CD4-positive, alpha-beta memory T cell (primary cell): ENCODE data around the gene TBC1D19. TPM values are rescaled to one million over a fixed set of nuclear protein-coding genes. Genes with fewer than 3 reads are reported as not detected.

ENCODE experiments used
- CTCF ChIA-PET: fragments of 350-600 bp; sonication (Branson Sonifier 250); formaldehyde crosslinking; loops from one replicate; lab custom pipeline; 2021; ENCODE audit warnings: inconsistent platforms; ENCODE audit not compliant: partially characterized antibody; lab: Charles Lee
- POLR2A ChIA-PET: fragments of 350-600 bp; sonication (Branson Sonifier 250); formaldehyde crosslinking; loops from one replicate; lab custom pipeline; 2021; ENCODE audit not compliant: partially characterized antibody; lab: Charles Lee
- DNase-seq, 5 donors: peaks; one replicate each; pipeline versions ENCODE4 v3.0.0 to v3.0.0-alpha.2; 2020 to 2022; ENCODE audit warnings: mixed read lengths in 1 of 5
- H3K27ac ChIP-seq: one replicate; pipeline ENCODE4 v1.7.0; 2013; ENCODE audit warnings: low read depth, low read length
- H3K27me3 ChIP-seq: 2 replicates; pipeline ENCODE4 v1.7.0; 2013; ENCODE audit warnings: mild to moderate bottlenecking, low read length, moderate library complexity; ENCODE audit not compliant: insufficient read depth
- H3K36me3 ChIP-seq: 2 replicates; pipeline ENCODE4 v1.7.0; 2013; ENCODE audit warnings: mild to moderate bottlenecking, low read length, moderate library complexity; ENCODE audit not compliant: insufficient read depth
- H3K4me1 ChIP-seq: 2 replicates; pipeline ENCODE4 v1.7.0; 2013; ENCODE audit warnings: mild to moderate bottlenecking, low read length, moderate library complexity; ENCODE audit not compliant: insufficient read depth
- H3K4me3 ChIP-seq, 2 donors: one replicate each; pipeline ENCODE4 v1.7.0; 2013; ENCODE audit warnings: low read length in 2 of 2, mild to moderate bottlenecking in 1 of 2
- H3K9me3 ChIP-seq, 2 donors: one replicate each; pipeline ENCODE4 v1.7.0; 2013; ENCODE audit warnings: low read length in 2 of 2, control low read depth in 1 of 2; ENCODE audit not compliant: control insufficient read depth in 1 of 2
- H3K27ac Mint-ChIP-seq, 7 donors: one replicate each; pipeline ENCODE4 v1.8.0; 2020 to 2021; ENCODE audit warnings: mixed read lengths in 7 of 7, mild to moderate bottlenecking in 6 of 7, inconsistent platforms in 3 of 7, moderate library complexity in 3 of 7
- H3K27me3 Mint-ChIP-seq, 2 donors: one replicate each; pipeline ENCODE4 v1.8.0; 2020 to 2021; ENCODE audit warnings: mixed read lengths in 2 of 2
- H3K36me3 Mint-ChIP-seq, 2 donors: one replicate each; pipeline ENCODE4 v1.8.0; 2020 to 2021; ENCODE audit warnings: mixed read lengths in 2 of 2, inconsistent platforms in 1 of 2, mild to moderate bottlenecking in 1 of 2
- H3K4me1 Mint-ChIP-seq, 4 donors: one replicate each; pipeline ENCODE4 v1.8.0; 2020 to 2021; ENCODE audit warnings: mixed read lengths in 4 of 4, mild to moderate bottlenecking in 1 of 4
- H3K4me3 Mint-ChIP-seq, 8 donors: one replicate each; pipeline ENCODE4 v1.8.0; 2020 to 2021; ENCODE audit warnings: mixed read lengths in 8 of 8, mild to moderate bottlenecking in 7 of 8, moderate library complexity in 6 of 8, inconsistent platforms in 3 of 8
- H3K9me3 Mint-ChIP-seq, 8 donors: one replicate each; pipeline ENCODE4 v1.8.0; 2020 to 2021; ENCODE audit warnings: mixed read lengths in 8 of 8, mild to moderate bottlenecking in 5 of 8, inconsistent platforms in 3 of 8, moderate library complexity in 1 of 8
- intact Hi-C: fragments of 100-400 bp; cut with micrococcal nuclease; formaldehyde crosslinking; loops from one replicate; pipeline ENCODE4 v1.15.1; 2023
- polyA plus RNA-seq, 2 donors: library from polyadenylated mRNA; unstranded; fragments of 300-500 nt; fragmentation: Illumina TruSeq; gene quantifications; one replicate each; pipeline ENCODE4 v1.2.3, GENCODE V29; 2021
- total RNA-seq, 2 experiments: library from RNA; stranded (reverse); gene quantifications; one replicate each; pipeline ENCODE4 v1.2.3, GENCODE V29; 2021

The TBC1D19 gene
- total and polyA plus RNA-seq, 4 experiments from 2014 or later: 4.3 to 9.5 (median 6.3) TPM

GRCh38 chr4:26787461-26788340 lies 203.8 kb downstream of the TBC1D19 start:
- Mint-ChIP-seq H3K9me3 (peaks cover 0 to 8% (median 0%) of the 10 kb centered on the region in 8 donors), H3K4me1 (peaks cover 5 to 10% (median 6%) of the 10 kb centered on the region in 4 donors), H3K4me3 (no peak overlapping the region), H3K27ac (peak overlapping the region in 3 of 7 donors; percentile 48 to 70 (median 64)), H3K36me3 (peaks cover 1 to 11% of the 10 kb centered on the region in 2 donors), H3K27me3 (no peaks in the 10 kb centered on the region)
- no peak overlapping the region for H3K4me3 ChIP-seq
- intact Hi-C loops: loop anchor here (1.0 kb wide), 1 partner anchor 223 kb away; no protein-coding TSS in a partner anchor
- no peaks in the 10 kb centered on the region for H3K9me3 ChIP-seq
- CTCF ChIA-PET: interaction anchor here (0.6 to 3.0 kb wide), 8 partner anchors 17 to 261 kb away, joined by 3 to 21 read pairs (median 3); no protein-coding TSS in a partner anchor
- POLR2A ChIA-PET: interaction anchor here (1.2 kb wide), 1 partner anchor 35 kb away, joined by 3 read pairs; no protein-coding TSS in a partner anchor
- DNase-seq: peak; percentile 16 to 46 (median 21)
- no peak overlapping the region for H3K27ac ChIP-seq
- no peaks in the 10 kb centered on the region for H3K27me3 ChIP-seq
- H3K4me1 ChIP-seq: no peaks in the 10 kb centered on the region
- no peaks in the 10 kb centered on the region for H3K36me3 ChIP-seq

GRCh38 chr4:26788341-26788733 lies 204.5 kb downstream of the TBC1D19 start:
- ChIA-PET POLR2A (interaction anchor here (1.2 kb wide), 1 partner anchor 34 kb away, joined by 3 read pairs; no protein-coding TSS in a partner anchor), CTCF (interaction anchor here (0.9 to 3.0 kb wide), 6 partner anchors 16 to 222 kb away, joined by 3 to 21 read pairs (median 4); no protein-coding TSS in a partner anchor)
- no peak for DNase-seq
- Histone ChIP-seq H3K4me3 (no peak overlapping the region), H3K27me3 (no peaks in the 10 kb centered on the region), H3K36me3 (no peaks in the 10 kb centered on the region), H3K4me1 (no peaks in the 10 kb centered on the region), H3K9me3 (no peaks in the 10 kb centered on the region), H3K27ac (no peak overlapping the region)
- H3K4me1 Mint-ChIP-seq: peaks cover 5 to 10% (median 6%) of the 10 kb centered on the region in 4 donors
- no peak overlapping the region for H3K4me3 Mint-ChIP-seq
- H3K36me3 Mint-ChIP-seq: peaks cover 0 to 5% of the 10 kb centered on the region in 2 donors
- no peak overlapping the region for H3K27ac Mint-ChIP-seq
- intact Hi-C loops: loop anchor here (1.0 kb wide), 1 partner anchor 222 kb away; no protein-coding TSS in a partner anchor
- no peaks in the 10 kb centered on the region for H3K27me3 Mint-ChIP-seq
- peaks cover 0 to 8% (median 0%) of the 10 kb centered on the region in 8 donors for H3K9me3 Mint-ChIP-seq

GRCh38 chr4:26789208-26789607 lies 205.3 kb downstream of the TBC1D19 start:
- Histone ChIP-seq H3K9me3 (no peaks in the 10 kb centered on the region), H3K4me3 (no peak overlapping the region), H3K27ac (no peak overlapping the region), H3K36me3 (no peaks in the 10 kb centered on the region), H3K27me3 (no peaks in the 10 kb centered on the region), H3K4me1 (no peaks in the 10 kb centered on the region)
- Mint-ChIP-seq H3K9me3 (peaks cover 0 to 8% (median 0%) of the 10 kb centered on the region in 8 donors), H3K36me3 (peaks cover 0 to 5% of the 10 kb centered on the region in 2 donors), H3K27me3 (no peaks in the 10 kb centered on the region), H3K4me3 (no peak overlapping the region), H3K27ac (no peak overlapping the region), H3K4me1 (peaks cover 5 to 10% (median 6%) of the 10 kb centered on the region in 4 donors)
- POLR2A ChIA-PET: no interaction called here
- no peak for DNase-seq
- intact Hi-C loops: no loop called here
- CTCF ChIA-PET: interaction anchor here (1.1 to 3.0 kb wide), 5 partner anchors 15 to 221 kb away, joined by 3 to 21 read pairs (median 4); no protein-coding TSS in a partner anchor

- Histone ChIP-seq H3K27me3 (no peaks in the 10 kb centered on the region), H3K9me3 (no peaks in the 10 kb centered on the region), H3K27ac (no peak overlapping the region), H3K36me3 (no peaks in the 10 kb centered on the region), H3K4me3 (no peak overlapping the region), H3K4me1 (no peaks in the 10 kb centered on the region)
- Mint-ChIP-seq H3K27ac (no peak overlapping the region), H3K27me3 (peaks cover 0 to 2% of the 10 kb centered on the region in 2 donors), H3K4me3 (no peak overlapping the region), H3K9me3 (peaks cover 0 to 8% (median 0%) of the 10 kb centered on the region in 8 donors), H3K4me1 (peaks cover 4 to 10% (median 6%) of the 10 kb centered on the region in 4 donors), H3K36me3 (peaks cover 0 to 9% of the 10 kb centered on the region in 2 donors)
- intact Hi-C loops: no loop called here
- CTCF ChIA-PET: no interaction called here
- POLR2A ChIA-PET: no interaction called here
- DNase-seq: no peak
Observed at GRCh38 chr4:26791346-26791745, 207.5 kb downstream of the TBC1D19 start.

GRCh38 chr4:26792639-26793038 lies 208.8 kb downstream of the TBC1D19 start:
- POLR2A ChIA-PET: no interaction called here
- Mint-ChIP-seq H3K27ac (no peak overlapping the region), H3K27me3 (peaks cover 0 to 2% of the 10 kb centered on the region in 2 donors), H3K4me3 (no peak overlapping the region), H3K36me3 (peaks cover 0 to 9% of the 10 kb centered on the region in 2 donors), H3K4me1 (peaks cover 4 to 6% (median 5%) of the 10 kb centered on the region in 4 donors), H3K9me3 (peaks cover 0 to 8% (median 3%) of the 10 kb centered on the region in 8 donors)
- Histone ChIP-seq H3K9me3 (no peaks in the 10 kb centered on the region), H3K27me3 (no peaks in the 10 kb centered on the region), H3K4me3 (no peak overlapping the region), H3K27ac (no peak overlapping the region), H3K36me3 (no peaks in the 10 kb centered on the region), H3K4me1 (no peaks in the 10 kb centered on the region)
- intact Hi-C loops: no loop called here
- no peak for DNase-seq
- CTCF ChIA-PET: no interaction called here

- H3K36me3 Mint-ChIP-seq: peaks cover 0 to 9% of the 10 kb centered on the region in 2 donors
- no peak overlapping the region for H3K27ac Mint-ChIP-seq
- Histone ChIP-seq H3K27me3 (no peaks in the 10 kb centered on the region), H3K36me3 (no peaks in the 10 kb centered on the region), H3K27ac (no peak overlapping the region), H3K4me3 (no peak overlapping the region), H3K9me3 (no peaks in the 10 kb centered on the region), H3K4me1 (no peaks in the 10 kb centered on the region)
- ChIA-PET CTCF (no interaction called here), POLR2A (no interaction called here)
- DNase-seq: no peak
- intact Hi-C loops: no loop called here
- H3K4me1 Mint-ChIP-seq: peaks cover 0 to 3% (median 0%) of the 10 kb centered on the region in 4 donors
- no peak overlapping the region for H3K4me3 Mint-ChIP-seq
- H3K27me3 Mint-ChIP-seq: peaks cover 0 to 2% of the 10 kb centered on the region in 2 donors
- peaks cover 0 to 11% (median 3%) of the 10 kb centered on the region in 8 donors for H3K9me3 Mint-ChIP-seq
Observed at GRCh38 chr4:26793735-26794134, 209.9 kb downstream of the TBC1D19 start.

GRCh38 chr4:26796081-26796480 lies 212.2 kb downstream of the TBC1D19 start:
- peaks cover 0 to 7% of the 10 kb centered on the region in 2 donors for H3K36me3 Mint-ChIP-seq
- no peak overlapping the region for H3K4me3 Mint-ChIP-seq
- peaks cover 0 to under 1% (median 0%) of the 10 kb centered on the region in 4 donors for H3K4me1 Mint-ChIP-seq
- intact Hi-C loops: no loop called here
- H3K4me3 ChIP-seq: no peak overlapping the region
- no peaks in the 10 kb centered on the region for H3K27me3 ChIP-seq
- no peaks in the 10 kb centered on the region for H3K4me1 ChIP-seq
- POLR2A ChIA-PET: interaction anchor here (1.3 kb wide), 1 partner anchor 65 kb away, joined by 3 read pairs; the partner anchor contains the start of gene STIM2
- CTCF ChIA-PET: no interaction called here
- H3K27ac ChIP-seq: no peak overlapping the region
- H3K9me3 Mint-ChIP-seq: peaks cover 0 to 15% (median 3%) of the 10 kb centered on the region in 8 donors
- no peak overlapping the region for H3K27ac Mint-ChIP-seq
- H3K9me3 ChIP-seq: no peaks in the 10 kb centered on the region
- H3K27me3 Mint-ChIP-seq: peaks cover 0 to 2% of the 10 kb centered on the region in 2 donors
- no peaks in the 10 kb centered on the region for H3K36me3 ChIP-seq
- DNase-seq: no peak
